Fibroblast of gingiva (primary cell): ENCODE data around the gene PRR18.
"Not testable (repeated sequence)": the region's sequence is repeated elsewhere in the genome, so short reads cannot be mapped to it uniquely, and the experiment has no call there.

Experiments used
- DNase-seq: peaks from one replicate; pipeline ENCODE4 v3.0.0-alpha.2; 2011; ENCODE audit warnings: low read depth

PRR18 gene

GRCh38 chr6:166308033-166308768 is at the start of gene PRR18:
Gene PRR18, minus strand, starts transcription at chr6:166308392. Its CDS starts 250 bp downstream, at chr6:166308142.
- DNase-seq = no peak

GRCh38 chr6:166355552-166355951 is 47.4 kb upstream of the PRR18 start:
- no peak for DNase-seq

- DNase-seq = no peak
Observed at GRCh38 chr6:166354965-166355364, 46.8 kb upstream of the PRR18 start.

GRCh38 chr6:166354143-166354542 is 46.0 kb upstream of the PRR18 start:
- DNase-seq = no peak

- no peak for DNase-seq
Observed at GRCh38 chr6:166353507-166353906, 45.3 kb upstream of the PRR18 start.

- DNase-seq = no peak
Observed at GRCh38 chr6:166352923-166353322, 44.7 kb upstream of the PRR18 start.

GRCh38 chr6:166351715-166352285 is 43.6 kb upstream of the PRR18 start:
- DNase-seq = peak; percentile 16

- peak; percentile 9 for DNase-seq
Observed at GRCh38 chr6:166348305-166348949, 40.2 kb upstream of the PRR18 start.

- DNase-seq = no peak
Observed at GRCh38 chr6:166346965-166347364, 38.8 kb upstream of the PRR18 start.

GRCh38 chr6:166346449-166346848 is 38.3 kb upstream of the PRR18 start:
- DNase-seq = no peak

GRCh38 chr6:166345672-166346071 is 37.5 kb upstream of the PRR18 start:
- DNase-seq = not testable (repeated sequence)

- not testable (repeated sequence) for DNase-seq
Observed at GRCh38 chr6:166344921-166345320, 36.7 kb upstream of the PRR18 start.

GRCh38 chr6:166344240-166344639 is 36.0 kb upstream of the PRR18 start:
- no peak for DNase-seq

- no peak for DNase-seq
Observed at GRCh38 chr6:166343150-166343487, 34.9 kb upstream of the PRR18 start.

GRCh38 chr6:166342349-166343149 is 34.4 kb upstream of the PRR18 start, which contains the start of gene SFT2D1:
Gene SFT2D1, minus strand, starts transcription at chr6:166342545. Its CDS starts 64 bp downstream, at chr6:166342481.
- peak; percentile 78 for DNase-seq

GRCh38 chr6:166341977-166342348 is 33.8 kb upstream of the PRR18 start:
- DNase-seq = no peak

- DNase-seq = no peak
Observed at GRCh38 chr6:166341464-166341863, 33.3 kb upstream of the PRR18 start.

GRCh38 chr6:166338854-166339253 is 30.7 kb upstream of the PRR18 start:
- DNase-seq = no peak

GRCh38 chr6:166336847-166337246 is 28.7 kb upstream of the PRR18 start:
- no peak for DNase-seq

GRCh38 chr6:166335378-166336302 is 27.4 kb upstream of the PRR18 start:
- DNase-seq = no peak

GRCh38 chr6:166334878-166335277 is 26.7 kb upstream of the PRR18 start:
- DNase-seq = no peak
